CD14-positive monocyte (primary cell): ENCODE data around the gene REV3L. TPM values are rescaled to one million over a fixed set of nuclear protein-coding genes. Genes with fewer than 3 reads are reported as not detected.
"Not testable (repeated sequence)": the region's sequence is repeated elsewhere in the genome, so short reads cannot be mapped to it uniquely, and the experiment has no call there.

Source experiments
- DNase-seq, 3 donors: peaks; one replicate each; pipeline ENCODE4 v3.0.0-alpha.2; 2011 to 2022
- H2AFZ ChIP-seq: 2 replicates; pipeline ENCODE4 v1.6.0; 2012; ENCODE audit warnings: mild to moderate bottlenecking, low read depth, low read length, inconsistent platforms; ENCODE audit not compliant: insufficient read depth, poor library complexity, severe bottlenecking
- H3K27ac ChIP-seq, 2 donors: 1 replicate in 1 of 2; 2 replicates in 1 of 2; pipeline ENCODE4 v1.5.1; 2012 to 2013; ENCODE audit warnings: low read length in 2 of 2, control low read depth in 1 of 2, inconsistent platforms in 1 of 2, low read depth in 1 of 2, mild to moderate bottlenecking in 1 of 2
- H3K27me3 ChIP-seq, 2 donors: one replicate each; pipeline versions ENCODE4 v1.6.0 to v1.6.1; 2011 to 2013; ENCODE audit warnings: low read length in 2 of 2; ENCODE audit not compliant: control insufficient read depth in 2 of 2, insufficient read depth in 2 of 2
- H3K36me3 ChIP-seq, 2 donors: replicated peaks in 1 of 2; 1 replicate in 1 of 2; 2 replicates in 1 of 2; pipeline versions ENCODE4 v1.5.1 to v1.6.1; 2012 to 2013; ENCODE audit warnings: low read length in 2 of 2, control low read depth in 1 of 2, inconsistent platforms in 1 of 2, mild to moderate bottlenecking in 1 of 2; ENCODE audit not compliant: insufficient read depth in 2 of 2, control insufficient read depth in 1 of 2
- H3K4me1 ChIP-seq, 2 donors: 1 replicate in 1 of 2; 2 replicates in 1 of 2; pipeline versions ENCODE4 v1.5.1 to v1.6.1; 2012 to 2013; ENCODE audit warnings: low read length in 2 of 2, control low read depth in 1 of 2, inconsistent platforms in 1 of 2, mild to moderate bottlenecking in 1 of 2, moderate library complexity in 1 of 2; ENCODE audit not compliant: insufficient read depth in 2 of 2, control insufficient read depth in 1 of 2
- H3K4me2 ChIP-seq: replicated peaks from 2 replicates; pipeline ENCODE3; 2012; ENCODE audit warnings: low read length, moderate library complexity, mild to moderate bottlenecking; ENCODE audit not compliant: poor library complexity, severe bottlenecking; ENCODE audit errors: extremely low read depth
- H3K4me3 ChIP-seq, 3 experiments: fragments of 200-600 bp in 1 of 3; sonication (generic) in 1 of 3; replicated peaks in 1 of 3; 1 replicate in 2 of 3; 2 replicates in 1 of 3; pipeline ENCODE4 v1.5.1; 2011 to 2013; ENCODE audit warnings: low read length in 3 of 3, mild to moderate bottlenecking in 3 of 3, control low read depth in 2 of 3, low read depth in 2 of 3, inconsistent platforms in 1 of 3, moderate library complexity in 1 of 3
- H3K79me2 ChIP-seq: 2 replicates; pipeline ENCODE4 v1.6.0; 2012; ENCODE audit warnings: mild to moderate bottlenecking, control low read depth, inconsistent platforms, low read length, moderate library complexity; ENCODE audit not compliant: insufficient read depth
- H3K9ac ChIP-seq: 2 replicates; pipeline ENCODE4 v1.6.0; 2017; ENCODE audit warnings: low read length, mild to moderate bottlenecking; ENCODE audit not compliant: insufficient read depth, poor library complexity, severe bottlenecking
- H3K9me3 ChIP-seq, 2 donors: replicated peaks in 1 of 2; 1 replicate in 1 of 2; 2 replicates in 1 of 2; pipeline versions ENCODE4 v1.5.1 to v1.6.1; 2012 to 2013; ENCODE audit warnings: low read length in 2 of 2, control low read depth in 1 of 2; ENCODE audit not compliant: control insufficient read depth in 1 of 2, insufficient read depth in 1 of 2
- H4K20me1 ChIP-seq: 2 replicates; pipeline ENCODE4 v1.6.0; 2012; ENCODE audit warnings: mild to moderate bottlenecking, low read length, control low read depth, moderate library complexity; ENCODE audit not compliant: insufficient read depth
- H3K27ac Mint-ChIP-seq, 7 donors: one replicate each; pipeline ENCODE4 v1.8.0; 2020; ENCODE audit warnings: mild to moderate bottlenecking in 7 of 7, mixed read lengths in 7 of 7, moderate library complexity in 6 of 7, inconsistent platforms in 2 of 7
- H3K27me3 Mint-ChIP-seq, 3 donors: one replicate each; pipeline ENCODE4 v1.8.0; 2021 to 2022; ENCODE audit warnings: low read depth in 3 of 3, mild to moderate bottlenecking in 3 of 3, mixed read lengths in 3 of 3, moderate library complexity in 3 of 3, inconsistent platforms in 1 of 3
- H3K36me3 Mint-ChIP-seq, 2 donors: one replicate each; pipeline ENCODE4 v1.8.0; 2020; ENCODE audit warnings: mixed read lengths in 2 of 2, inconsistent platforms in 1 of 2, mild to moderate bottlenecking in 1 of 2
- H3K4me1 Mint-ChIP-seq: one replicate; pipeline ENCODE4 v1.8.0; 2020; ENCODE audit warnings: mild to moderate bottlenecking, mixed read lengths
- H3K4me3 Mint-ChIP-seq, 2 donors: one replicate each; pipeline ENCODE4 v1.8.0; 2020; ENCODE audit warnings: mild to moderate bottlenecking in 2 of 2, mixed read lengths in 2 of 2, moderate library complexity in 1 of 2
- H3K9me3 Mint-ChIP-seq, 7 donors: one replicate each; pipeline ENCODE4 v1.8.0; 2020 to 2022; ENCODE audit warnings: mixed read lengths in 7 of 7, mild to moderate bottlenecking in 6 of 7, moderate library complexity in 6 of 7, inconsistent platforms in 2 of 7
- WGBS: methylation state at CpG from one replicate; pipeline ENCODE4 v1.1.5; 2013; ENCODE audit warnings: missing lambda C conversion rate; ENCODE audit not compliant: insufficient coverage; 5-methylcytosine and 5-hydroxymethylcytosine counted together
- intact Hi-C, 2 donors: fragments of 100-400 bp; cut with micrococcal nuclease; formaldehyde crosslinking; loops; one replicate each; pipeline versions ENCODE4 v1.15.0 to v1.15.1; 2023
- polyA plus RNA-seq, 3 donors: library from polyadenylated mRNA; depleted of rRNA in 1 of 3; unstranded in 2 of 3; stranded (reverse) in 1 of 3; fragments of 300-500 nt in 2 of 3; fragments of >200 nt in 1 of 3; fragmentation: Illumina TruSeq in 2 of 3; gene quantifications; 1 replicate in 2 of 3; 2 replicates in 1 of 3; pipeline ENCODE4 v1.2.3, GENCODE V29; 2012 to 2021
- TF ChIP-seq, protein P1 (sequence below): fragments of 200-600 bp; IDR thresholded peaks from one replicate; pipeline ENCODE4 v1.8.0; 2022; ENCODE audit warnings: antibody characterized with exemption, mild to moderate bottlenecking

Gene REV3L
- polyA plus RNA-seq, 3 donors, result 3.4 to 5.7 (median 4.9) TPM

DNA sequence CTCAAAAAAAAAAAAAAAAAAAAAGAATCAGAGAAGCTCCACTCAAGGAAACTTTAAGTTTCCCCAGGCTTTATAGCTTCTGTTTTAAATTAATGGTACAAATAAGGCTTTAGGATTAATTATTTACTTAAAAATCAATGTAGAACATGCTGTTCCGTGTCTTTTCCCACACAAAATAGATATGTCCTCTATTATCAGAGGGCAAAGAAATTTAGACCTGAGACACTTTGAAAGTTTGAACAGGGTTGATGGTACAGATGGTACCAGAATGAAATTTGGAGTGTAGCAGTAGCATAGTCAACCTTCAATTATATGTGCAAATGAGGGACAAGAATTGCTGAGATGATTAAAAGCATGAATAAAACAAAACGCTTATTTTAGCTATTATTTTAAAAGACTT is 32.2 kb upstream of the REV3L start:
- intact Hi-C loops, result no loop called here
- TF ChIP-seq, protein P1, sequence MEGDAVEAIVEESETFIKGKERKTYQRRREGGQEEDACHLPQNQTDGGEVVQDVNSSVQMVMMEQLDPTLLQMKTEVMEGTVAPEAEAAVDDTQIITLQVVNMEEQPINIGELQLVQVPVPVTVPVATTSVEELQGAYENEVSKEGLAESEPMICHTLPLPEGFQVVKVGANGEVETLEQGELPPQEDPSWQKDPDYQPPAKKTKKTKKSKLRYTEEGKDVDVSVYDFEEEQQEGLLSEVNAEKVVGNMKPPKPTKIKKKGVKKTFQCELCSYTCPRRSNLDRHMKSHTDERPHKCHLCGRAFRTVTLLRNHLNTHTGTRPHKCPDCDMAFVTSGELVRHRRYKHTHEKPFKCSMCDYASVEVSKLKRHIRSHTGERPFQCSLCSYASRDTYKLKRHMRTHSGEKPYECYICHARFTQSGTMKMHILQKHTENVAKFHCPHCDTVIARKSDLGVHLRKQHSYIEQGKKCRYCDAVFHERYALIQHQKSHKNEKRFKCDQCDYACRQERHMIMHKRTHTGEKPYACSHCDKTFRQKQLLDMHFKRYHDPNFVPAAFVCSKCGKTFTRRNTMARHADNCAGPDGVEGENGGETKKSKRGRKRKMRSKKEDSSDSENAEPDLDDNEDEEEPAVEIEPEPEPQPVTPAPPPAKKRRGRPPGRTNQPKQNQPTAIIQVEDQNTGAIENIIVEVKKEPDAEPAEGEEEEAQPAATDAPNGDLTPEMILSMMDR, result no peak

DNA sequence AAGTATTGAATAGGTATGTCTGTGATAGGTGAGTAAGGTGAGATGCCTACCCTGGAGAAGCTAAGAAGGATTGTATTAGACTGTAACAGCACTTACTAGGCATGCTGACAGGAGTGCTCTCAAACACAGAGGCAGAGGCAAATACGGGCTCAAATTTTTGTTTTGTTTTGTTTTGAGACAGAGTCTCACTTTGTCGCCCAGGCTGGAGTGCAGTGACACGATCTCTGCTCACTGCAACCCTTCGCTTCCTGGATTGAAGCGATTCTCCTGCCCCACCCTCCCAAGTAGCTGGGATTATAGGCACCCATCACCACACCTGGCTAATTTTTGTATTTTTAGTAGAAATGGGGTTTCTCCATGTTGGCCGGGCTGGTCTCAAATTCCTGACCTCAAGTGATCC is 31.5 kb upstream of the REV3L start:
- no CpG with 5 or more reads among the region's 6 CpGs for WGBS
- DNase-seq, H3K9me3 Mint-ChIP-seq, intact Hi-C loops, H3K27me3 ChIP-seq, H3K9ac ChIP-seq, H3K27me3 Mint-ChIP-seq, H2AFZ ChIP-seq, H3K36me3 Mint-ChIP-seq, H4K20me1 ChIP-seq, H3K9me3 ChIP-seq, H3K4me1 ChIP-seq, H3K27ac Mint-ChIP-seq, H3K27ac ChIP-seq, H3K4me3 ChIP-seq, H3K36me3 ChIP-seq, H3K4me1 Mint-ChIP-seq, H3K79me2 ChIP-seq, H3K4me3 Mint-ChIP-seq, H3K4me2 ChIP-seq: not testable (repeated sequence)

More for the DNA sequence above, 32.2 kb upstream of the REV3L start:
- H3K9ac ChIP-seq, result no peak overlapping the region
- no peak overlapping the region for H3K27ac ChIP-seq
- Mint-ChIP-seq H3K9me3 (no peaks in the 10 kb centered on the region), H3K4me3 (no peak overlapping the region), H3K27me3 (no peaks in the 10 kb centered on the region), H3K27ac (no peak overlapping the region), H3K36me3 (no peaks in the 10 kb centered on the region), H3K4me1 (peaks cover under 1% of the 10 kb centered on the region)
- no peaks in the 10 kb centered on the region for H3K9me3 ChIP-seq
- H4K20me1 ChIP-seq, result no peaks in the 10 kb centered on the region
- H3K27me3 ChIP-seq, result no peaks in the 10 kb centered on the region
- no peak overlapping the region for H3K4me2 ChIP-seq
- no CpG with 5 or more reads among the region's 2 CpGs for WGBS
- H2AFZ ChIP-seq, result no peak overlapping the region
- H3K79me2 ChIP-seq, result no peaks in the 10 kb centered on the region
- H3K36me3 ChIP-seq, result no peaks in the 10 kb centered on the region
- no peak overlapping the region for H3K4me3 ChIP-seq
- DNase-seq, result no peak
- H3K4me1 ChIP-seq, result no peaks in the 10 kb centered on the region

DNA sequence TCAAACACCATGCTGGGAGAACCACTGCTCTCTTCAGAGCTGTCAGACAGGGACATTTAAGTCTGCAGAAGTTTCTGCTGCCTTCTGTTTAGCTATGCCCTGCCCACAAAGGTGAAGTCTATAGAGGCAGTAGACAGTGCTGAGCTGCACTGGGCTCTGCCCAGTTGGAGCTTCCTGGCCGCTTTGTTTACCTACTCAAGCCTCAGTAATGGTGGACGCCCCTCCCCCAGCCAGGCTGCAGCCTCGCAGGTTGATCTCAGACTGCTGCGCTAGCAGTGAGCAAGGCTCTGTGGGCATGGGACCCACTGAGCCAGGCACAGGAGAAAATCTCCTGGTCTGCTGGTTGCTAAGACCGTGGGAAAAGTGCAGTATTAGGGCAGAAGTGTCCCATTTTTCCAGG is 24.2 kb upstream of the REV3L start:
- H3K4me3 Mint-ChIP-seq, H3K9me3 Mint-ChIP-seq, H2AFZ ChIP-seq, H4K20me1 ChIP-seq, H3K27ac Mint-ChIP-seq, H3K27me3 ChIP-seq, H3K4me1 Mint-ChIP-seq, H3K27me3 Mint-ChIP-seq, H3K36me3 ChIP-seq, H3K36me3 Mint-ChIP-seq, H3K9ac ChIP-seq, H3K4me2 ChIP-seq, H3K27ac ChIP-seq, intact Hi-C loops, DNase-seq, H3K4me1 ChIP-seq, H3K79me2 ChIP-seq, H3K9me3 ChIP-seq, H3K4me3 ChIP-seq: not testable (repeated sequence)
- 93% methylated on average over 5 of the region's 5 CpGs for WGBS

DNA sequence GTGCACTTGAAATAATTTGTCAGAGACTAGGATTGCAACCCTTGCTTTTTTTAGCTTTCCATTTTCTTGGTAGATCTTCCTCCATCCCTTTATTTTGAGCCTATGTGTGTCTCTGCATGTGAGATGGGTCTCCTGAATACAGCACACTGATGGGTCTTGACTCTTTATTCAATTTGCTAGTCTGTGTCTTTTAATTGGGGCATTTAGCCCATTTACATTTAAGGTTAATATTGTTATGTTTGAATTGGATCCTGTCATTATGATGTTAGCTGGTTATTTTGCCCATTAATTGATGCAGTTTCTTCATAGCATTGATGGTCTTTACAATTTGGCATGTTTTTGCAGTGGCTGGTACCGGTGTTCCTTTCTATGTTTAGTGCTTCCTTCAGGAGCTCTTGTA is 22.5 kb upstream of the REV3L start:
- intact Hi-C loops, result not testable (repeated sequence)

More for the DNA sequence above, 22.5 kb upstream of the REV3L start:
- WGBS, result no CpG with 5 or more reads among the region's 1 CpG
- H4K20me1 ChIP-seq, H2AFZ ChIP-seq, H3K79me2 ChIP-seq, H3K4me1 ChIP-seq, H3K4me1 Mint-ChIP-seq, H3K9me3 ChIP-seq, H3K27me3 ChIP-seq, H3K27ac ChIP-seq, H3K9me3 Mint-ChIP-seq, H3K27ac Mint-ChIP-seq, H3K4me2 ChIP-seq, H3K4me3 Mint-ChIP-seq, H3K4me3 ChIP-seq, H3K36me3 Mint-ChIP-seq, H3K9ac ChIP-seq, H3K27me3 Mint-ChIP-seq, H3K36me3 ChIP-seq, DNase-seq: not testable (repeated sequence)
